GM21723 (cell line): ENCODE results near the gene PTTG2.
"Not testable (repeated sequence)": the region's sequence is repeated elsewhere in the genome, so short reads cannot be mapped to it uniquely, and the experiment has no call there.

Experiments
- ATAC-seq: cut with Tn5 transposase; IDR thresholded peaks from one replicate; pipeline ENCODE4 v1.9.1; 2021; ENCODE audit warnings: mild to moderate bottlenecking, moderate library complexity; ENCODE audit not compliant: unreplicated experiment

The PTTG2 gene

DNA sequence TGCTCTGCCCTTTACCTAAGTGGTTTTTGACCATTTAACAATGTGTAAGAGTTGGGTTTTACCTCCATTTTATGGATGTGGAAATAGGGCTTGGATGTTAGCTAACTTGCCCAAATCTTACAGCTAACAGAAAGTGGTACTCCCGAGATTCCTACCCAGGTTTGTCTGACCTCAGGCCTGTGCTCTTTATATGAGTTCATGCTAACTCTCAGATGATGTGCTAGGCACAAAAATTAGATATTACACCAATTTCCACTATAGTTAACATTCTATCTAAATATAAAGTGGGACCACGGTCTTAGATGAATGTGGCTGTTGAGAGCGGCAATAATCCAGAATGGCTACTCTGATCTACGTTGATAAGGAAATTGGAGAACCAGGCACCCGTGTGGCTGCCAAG, at the start of gene PTTG2:
Gene PTTG2 (plus strand): TSS at position 301 of the 400 bp plus-strand sequence. CDS start 37 bp downstream, at position 338.
- no peak for ATAC-seq

DNA sequence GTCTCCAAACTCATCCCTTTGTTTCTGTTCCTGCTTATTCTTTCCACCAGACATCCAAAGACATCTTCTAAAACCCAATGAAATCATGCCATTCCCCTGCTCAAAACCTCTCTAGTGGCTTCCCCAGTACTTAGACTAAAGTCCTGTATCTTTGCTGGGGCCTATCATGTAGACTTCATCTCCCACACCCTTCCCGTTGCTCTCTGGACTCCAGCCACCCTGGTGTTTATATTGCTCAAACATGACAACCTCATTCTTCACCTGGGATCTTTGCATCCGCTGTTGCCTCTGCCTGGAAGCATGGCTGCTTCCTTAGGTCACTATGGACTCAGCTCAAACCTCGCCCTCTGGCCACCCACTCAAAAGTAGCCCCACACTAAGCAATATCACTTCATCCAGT, 45.7 kb upstream of the PTTG2 start:
- ATAC-seq, result no peak

DNA sequence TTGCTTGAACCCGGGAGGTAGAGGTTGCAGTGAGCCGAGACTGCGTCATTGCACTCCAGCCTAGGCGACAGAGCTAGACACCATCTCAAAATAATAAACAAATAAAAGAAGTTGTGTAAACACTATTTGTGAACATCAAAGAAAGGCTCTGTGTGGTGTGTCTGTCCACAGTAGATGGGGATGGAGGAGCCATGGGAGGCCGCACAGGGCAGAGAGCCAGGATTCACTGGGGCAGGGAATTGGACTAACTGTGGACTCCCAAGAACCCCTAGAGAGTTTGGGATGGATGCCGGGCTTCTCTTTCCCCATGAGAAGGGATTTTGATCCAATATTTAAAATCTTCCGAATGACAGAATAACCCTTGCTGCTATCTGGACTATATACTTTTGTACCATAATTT, 42.8 kb upstream of the PTTG2 start:
- ATAC-seq, result no peak

DNA sequence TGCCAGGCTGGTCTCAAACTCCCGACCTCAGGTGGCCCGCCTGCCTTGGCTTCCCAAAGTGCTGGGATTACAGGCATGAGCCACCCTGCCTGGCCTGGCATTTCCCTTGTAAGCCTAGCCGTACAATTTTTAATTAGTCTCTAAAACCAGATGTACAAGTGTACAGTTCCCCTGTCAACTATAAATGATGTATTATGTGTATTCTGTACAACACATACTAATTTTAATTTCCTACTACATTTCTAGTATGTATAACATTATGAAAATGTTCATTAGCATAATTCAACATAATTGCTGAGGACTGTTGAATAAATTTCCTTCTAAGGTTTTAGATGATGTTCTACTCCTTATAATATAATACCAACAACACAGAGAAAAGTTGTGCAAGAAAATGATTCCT, 41.5 kb upstream of the PTTG2 start:
- no peak for ATAC-seq

DNA sequence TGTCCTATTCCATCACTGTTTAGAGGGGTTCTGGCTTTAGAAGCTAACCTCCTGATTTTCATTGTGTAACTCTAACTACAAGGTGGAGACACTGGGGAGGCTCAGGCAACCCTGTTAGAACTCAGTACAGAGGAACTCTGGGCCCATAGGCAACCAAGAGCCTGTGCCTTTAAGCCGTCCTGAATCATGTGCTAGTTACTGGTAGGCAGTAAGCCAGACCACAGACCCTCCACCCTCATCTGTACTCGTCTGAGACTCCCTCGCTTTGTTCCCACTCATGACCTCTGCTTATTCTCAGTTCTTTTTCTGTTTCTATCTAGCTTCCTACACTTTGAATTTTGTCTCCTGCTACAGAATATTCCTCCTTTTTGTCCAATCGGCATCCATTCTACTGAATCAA, 37.9 kb upstream of the PTTG2 start:
- ATAC-seq, result no peak

DNA sequence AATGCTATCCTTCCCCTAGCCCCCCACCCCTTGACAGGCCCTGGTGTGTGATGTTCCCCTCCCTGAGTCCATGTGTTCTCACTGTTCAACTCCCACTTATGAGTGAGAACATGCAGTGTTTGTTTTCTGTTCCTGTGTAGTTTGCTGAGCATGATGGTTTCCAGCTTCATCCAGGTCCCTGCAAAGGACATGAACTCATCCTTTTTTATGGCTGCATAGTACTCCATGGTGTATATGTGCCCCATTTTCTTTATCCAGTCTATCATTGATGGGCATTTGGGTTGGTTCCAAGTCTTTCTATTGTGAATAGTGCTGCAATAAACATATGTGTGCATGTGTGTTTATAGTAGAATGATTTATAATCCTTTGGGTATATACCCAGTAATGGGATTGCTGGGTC, 37.1 kb upstream of the PTTG2 start:
- not testable (repeated sequence) for ATAC-seq

DNA sequence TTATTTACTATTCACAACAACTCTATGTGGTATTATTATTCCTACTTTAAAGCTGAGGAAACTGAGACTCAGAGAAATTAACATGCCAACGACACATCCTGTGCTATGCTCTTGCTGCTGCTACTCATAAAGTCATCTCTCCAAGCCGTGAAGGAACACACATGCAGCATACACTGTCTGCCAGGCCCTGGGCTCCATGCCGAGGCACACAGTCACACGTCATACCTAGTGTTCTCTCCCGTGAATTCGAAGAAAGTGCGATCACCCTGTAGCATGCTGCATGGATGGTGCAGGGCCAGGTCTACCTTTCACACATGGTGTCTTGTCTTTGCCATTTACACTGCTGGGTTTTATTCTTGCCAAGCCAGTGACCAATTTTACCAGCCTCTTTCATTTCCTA, 35.3 kb upstream of the PTTG2 start:
- no peak for ATAC-seq

DNA sequence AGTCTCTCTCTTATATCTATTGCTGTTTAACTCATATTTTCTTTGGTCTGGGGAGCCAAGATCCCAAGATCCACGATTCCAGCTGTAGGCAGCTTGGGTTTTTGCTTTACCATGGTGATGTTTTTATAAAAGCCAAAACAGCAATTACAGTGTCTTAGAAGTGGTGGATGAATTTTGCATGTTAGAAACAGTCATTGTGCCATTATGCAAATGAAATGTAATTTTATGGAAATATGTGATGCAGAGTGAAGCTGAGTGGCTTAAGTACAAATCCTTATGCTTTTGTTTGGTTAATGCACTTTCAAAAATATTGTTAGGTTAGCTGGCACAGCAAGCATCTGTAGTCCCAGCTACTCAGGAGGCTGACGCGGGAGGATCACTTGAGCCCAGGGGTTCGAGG, 32.8 kb upstream of the PTTG2 start:
- ATAC-seq, result no peak

DNA sequence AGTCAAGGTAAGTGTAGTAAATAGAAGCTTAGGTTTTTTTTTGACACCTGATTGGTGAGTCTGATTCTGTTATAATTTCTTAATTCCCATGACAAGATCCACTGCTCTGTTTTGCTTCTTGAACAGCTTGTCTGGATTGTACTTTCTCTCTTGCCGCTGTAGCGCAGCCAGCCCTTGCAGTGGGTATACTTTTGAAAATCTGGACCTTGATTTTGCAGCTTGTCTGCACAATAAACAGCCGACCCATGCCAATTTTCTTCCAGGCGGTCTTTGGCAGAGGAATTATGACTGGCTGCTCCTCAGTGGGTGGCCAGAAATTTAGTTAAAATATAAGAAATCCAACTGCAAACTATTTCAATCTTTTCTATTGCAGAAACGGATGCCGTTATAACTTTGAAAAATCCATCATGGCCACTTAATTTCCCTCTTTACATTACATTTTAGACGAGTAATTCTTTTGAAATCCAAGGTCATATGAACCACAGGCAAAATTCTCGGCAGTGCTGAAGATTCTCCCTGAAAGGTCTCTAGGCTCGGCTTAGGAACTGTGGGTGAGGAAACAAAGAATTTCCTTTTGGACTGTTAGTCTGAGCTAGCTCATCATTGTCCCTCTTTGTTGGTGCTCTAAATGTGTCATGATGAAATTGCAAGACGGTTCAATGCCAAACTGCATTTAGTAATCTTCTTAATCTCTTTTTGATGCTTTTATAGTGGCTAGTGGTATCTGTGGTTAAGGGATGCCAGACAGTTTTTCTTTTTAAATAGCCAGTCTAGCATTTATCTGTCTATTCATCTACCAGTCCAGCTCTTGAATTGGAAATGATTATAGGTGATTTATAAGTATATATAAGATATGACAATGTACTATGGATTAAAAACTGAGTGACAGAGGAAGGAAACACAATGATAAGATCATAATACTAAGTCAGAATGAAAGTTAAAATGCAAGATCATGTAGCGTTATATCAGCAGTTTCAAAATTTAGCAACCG, 31.5 kb upstream of the PTTG2 start:
- no peak for ATAC-seq

DNA sequence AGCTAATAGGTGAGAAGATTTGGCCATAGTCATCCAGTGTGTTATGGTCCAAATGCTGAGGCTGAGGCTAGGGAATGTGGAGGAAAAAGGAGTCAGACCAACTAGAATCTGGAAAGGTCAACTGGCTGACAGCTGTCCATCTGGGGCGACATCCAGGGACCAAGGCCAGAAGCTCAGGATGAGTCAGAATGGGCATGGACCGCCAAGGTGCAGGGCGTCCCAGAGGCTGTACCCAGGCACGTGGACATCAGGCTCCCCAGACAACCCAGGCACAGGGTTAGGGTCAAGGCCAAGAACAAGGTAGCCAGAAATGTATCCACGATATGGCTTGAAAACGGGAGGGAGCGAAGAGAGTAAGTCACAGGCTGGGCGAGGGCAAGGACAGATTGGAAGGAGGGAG, 26.1 kb upstream of the PTTG2 start:
- no peak for ATAC-seq

DNA sequence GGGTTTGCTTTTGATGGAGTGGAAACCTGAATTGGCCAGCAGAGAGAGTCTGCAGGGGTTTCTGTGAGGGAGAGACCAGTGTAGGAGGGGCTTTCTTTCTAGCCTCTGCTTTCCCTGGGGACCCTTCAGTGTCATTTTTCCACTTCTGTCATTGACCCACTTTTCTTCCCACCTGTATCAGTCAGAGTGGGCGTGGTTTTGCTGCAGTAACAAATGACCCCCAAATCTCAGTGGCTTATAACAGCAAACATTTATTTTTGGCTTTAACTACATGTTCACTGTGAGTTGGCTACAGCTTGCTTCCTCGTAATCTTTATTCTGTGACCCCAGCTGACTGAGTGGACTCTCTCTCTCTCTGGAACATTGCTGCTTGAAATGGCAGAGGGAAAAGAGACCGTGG, 25.6 kb upstream of the PTTG2 start:
- ATAC-seq, result no peak

DNA sequence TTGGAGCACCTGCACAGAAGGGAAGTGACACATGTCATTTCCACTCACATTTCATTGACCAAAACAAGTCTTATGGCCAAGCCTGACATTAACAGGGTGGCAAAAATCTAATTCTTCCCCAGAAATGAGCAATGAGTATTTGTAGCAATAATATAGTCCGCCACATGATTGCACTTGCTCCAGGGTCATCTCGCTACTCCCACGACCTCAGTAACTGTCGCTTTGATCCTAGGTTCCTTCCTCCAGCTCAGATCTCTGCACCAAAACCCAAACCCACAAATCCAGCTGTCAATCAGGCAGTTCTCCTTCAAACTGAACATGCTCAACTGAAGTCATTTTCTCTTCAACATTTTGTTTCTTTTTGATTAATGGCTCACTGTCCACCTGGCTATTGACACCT, 25.2 kb upstream of the PTTG2 start:
- no peak for ATAC-seq

DNA sequence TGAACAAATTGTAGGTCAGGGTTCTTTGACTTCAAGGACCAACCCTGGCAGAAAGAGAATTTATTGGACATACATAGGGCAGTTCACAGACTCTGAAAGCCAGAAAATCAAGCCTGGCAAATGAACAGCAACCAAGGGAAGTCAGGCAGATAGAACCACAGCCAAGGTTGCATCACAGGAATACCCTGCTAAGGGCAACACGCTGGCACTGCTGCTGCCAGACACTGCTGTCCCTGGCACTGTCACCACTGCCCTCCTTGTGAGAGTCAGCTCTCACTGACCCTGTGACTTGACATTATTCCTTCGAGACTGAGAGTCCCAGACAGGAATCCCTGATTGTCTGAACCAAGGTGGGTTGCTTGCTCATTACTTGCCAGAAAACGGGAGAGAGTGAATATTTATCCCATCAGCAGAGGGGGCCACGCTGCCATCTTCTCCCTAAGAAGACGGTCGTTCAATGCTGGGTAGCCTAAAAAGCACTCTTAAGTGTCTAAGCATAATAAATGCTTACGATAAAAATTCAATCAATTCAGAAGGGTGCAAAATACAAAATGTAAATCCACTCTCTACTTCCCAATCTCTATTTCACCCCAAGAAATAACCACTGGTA, 23.2 kb upstream of the PTTG2 start:
- no peak for ATAC-seq

DNA sequence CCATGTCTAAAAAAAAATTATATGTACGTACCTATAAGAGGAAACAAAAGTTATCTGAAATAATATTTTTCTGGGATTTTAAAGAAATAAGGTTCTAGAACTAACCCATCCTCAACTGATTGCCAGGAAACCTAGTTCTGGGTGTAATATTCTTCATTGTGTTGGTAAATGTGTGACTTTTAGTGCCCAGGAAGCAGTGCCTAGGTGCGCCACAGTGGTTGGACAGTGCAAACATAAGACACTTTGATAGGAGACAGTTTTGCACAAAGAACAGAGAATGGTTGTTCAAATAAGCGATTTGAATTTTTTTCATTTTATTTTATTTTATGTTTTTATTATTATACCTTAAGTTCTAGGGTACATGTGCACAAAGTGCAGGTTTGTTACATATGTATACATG, 22.0 kb upstream of the PTTG2 start:
- ATAC-seq, result no peak

DNA sequence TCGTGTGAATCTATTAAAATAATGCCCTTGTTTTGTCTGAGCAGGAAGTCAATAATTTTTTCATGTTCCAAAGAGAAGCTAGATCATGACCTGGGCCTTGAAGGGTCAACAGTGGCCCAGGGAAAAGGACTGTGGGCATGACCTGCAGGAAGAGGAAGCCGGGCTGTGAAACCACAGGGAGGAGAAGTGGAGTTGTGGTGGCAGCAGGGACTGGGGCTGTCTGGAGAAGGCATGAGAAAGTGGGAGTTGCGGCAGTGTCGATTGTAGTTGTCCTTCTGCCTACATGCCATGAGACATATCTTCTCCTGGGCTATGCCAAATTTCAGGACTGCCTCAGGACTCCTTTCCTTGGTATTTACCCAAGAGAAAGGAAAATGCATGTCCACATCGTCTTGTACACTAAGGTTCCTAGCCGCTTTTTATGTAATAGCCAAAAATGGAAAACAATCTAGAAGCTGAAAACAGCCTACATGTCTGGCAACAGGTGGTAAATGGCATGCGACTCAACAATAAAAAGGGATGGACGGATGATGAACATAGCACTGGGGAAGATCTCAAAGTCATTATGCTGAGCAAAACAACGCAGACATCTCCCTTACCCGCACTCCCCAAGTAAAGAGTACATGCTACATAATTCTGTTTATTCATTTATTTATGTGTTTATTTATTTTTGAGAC, 13.6 kb upstream of the PTTG2 start:
- ATAC-seq, result no peak

DNA sequence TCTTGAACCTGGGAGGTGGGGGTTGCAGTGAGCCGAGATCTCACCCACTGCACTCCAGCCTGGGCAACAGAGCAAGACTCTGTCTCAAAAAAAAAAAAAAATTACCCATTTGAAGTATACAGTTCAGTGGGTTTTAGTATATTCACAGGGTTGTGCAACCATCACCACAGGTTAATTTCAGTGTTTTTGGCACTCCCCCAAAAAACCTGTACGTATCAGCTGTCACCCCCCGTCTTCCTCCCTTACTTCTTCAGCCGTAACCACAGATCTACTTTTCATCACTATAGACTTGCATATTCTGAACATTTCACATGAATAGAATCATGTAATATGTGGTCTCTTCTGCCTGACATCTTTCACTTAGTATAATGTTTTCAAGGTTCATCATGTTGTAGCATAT, 11.7 kb upstream of the PTTG2 start:
- ATAC-seq, result no peak

DNA sequence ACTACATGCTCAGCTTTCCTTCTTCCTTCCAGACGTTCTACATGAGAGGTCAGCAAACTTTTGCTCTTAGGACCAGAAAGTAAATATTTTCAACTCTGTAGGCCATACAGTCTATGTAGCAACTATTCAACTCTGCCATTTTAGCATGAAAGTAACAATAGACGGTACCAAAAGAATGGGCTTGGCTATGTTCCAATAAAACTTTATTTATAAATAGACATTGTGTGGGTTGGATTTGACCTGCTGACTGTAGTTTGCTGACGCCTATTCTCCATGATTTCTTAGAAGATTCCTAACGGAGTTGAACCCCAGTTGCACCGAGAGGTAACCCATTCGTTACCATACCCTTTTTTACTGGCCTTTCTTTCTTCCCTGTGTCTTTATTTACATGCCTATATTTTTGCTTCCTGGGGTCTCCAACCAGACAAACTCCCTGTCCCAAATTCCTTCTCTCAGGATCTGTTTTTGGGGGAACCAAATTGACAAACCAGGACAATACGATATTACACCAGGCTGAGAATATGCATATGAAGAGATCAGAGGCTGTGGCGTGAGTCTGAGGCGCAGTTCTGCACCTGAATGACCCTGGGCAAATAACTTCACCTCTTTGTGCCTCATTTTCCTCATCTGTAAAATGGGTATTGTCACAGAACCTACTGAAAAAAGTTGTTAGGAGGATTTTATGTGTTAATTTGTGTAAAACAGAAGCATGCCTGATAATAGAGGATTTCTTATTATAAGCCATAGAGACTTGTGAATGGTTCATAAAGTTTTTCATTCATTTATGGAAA, 10.4 kb upstream of the PTTG2 start:
- ATAC-seq, result no peak

DNA sequence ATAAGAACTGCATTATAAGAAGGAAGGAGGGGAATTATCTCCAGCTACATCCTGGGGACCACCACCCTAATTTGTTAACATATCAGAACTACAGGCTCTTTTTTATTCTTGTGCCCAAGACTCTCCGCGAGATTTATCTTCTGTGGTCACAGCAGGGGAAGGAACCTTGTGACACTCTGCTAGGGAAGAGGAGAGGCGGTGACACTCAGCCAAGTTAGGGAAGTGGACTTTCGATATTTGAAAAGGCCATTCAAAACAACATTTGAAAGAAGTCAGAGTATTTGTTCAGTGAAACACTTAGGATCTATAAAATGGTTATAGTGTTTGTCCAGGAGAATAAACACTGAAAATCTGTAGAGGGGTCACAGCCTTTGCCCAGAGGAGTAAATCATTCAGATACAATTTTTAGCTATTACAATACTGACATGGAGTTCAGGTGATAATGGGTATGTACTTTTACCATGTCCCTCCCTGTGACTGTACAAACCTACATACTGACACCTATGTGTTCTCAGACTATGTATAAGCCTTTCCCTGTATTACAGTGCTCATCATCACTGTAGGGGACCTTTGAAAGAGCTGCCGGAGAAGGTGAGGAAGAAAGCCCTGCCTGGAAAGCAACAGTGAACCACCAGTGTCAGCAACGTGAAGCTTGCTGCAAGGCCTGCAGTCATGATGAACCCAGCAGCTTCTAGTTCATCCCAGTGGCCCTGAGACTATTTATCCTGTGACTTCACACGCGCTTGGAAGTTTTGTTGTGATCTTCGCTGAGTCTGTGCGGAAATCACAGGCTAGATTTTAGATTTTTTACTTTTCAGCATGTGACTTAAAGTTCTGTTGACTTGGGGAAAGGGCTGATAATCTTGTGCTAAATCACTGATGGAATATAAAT, 8.5 kb upstream of the PTTG2 start:
- no peak for ATAC-seq

DNA sequence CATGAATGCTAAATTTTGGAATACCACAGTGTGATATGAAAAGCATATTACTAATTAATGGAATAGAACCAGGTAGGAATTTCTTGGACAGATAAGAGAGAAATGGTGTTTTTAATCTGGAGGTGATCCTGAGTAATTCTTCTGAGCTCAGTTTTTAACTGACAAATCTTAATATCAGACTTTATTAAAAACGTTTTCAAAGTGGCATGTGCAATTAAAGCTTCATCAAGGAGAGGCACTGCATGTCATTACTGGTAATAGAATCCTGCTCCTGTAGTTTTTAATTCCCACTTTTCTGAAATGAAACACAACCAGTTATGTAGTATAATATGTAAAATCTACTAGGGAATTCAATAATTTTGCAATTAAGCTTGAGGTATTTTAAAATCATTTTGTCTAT, 7.0 kb upstream of the PTTG2 start:
- ATAC-seq, result no peak
